ENCODE data around the gene PLEKHA4. TPM values are rescaled to one million over a fixed set of nuclear protein-coding genes. Genes with fewer than 3 reads are reported as not detected.

The PLEKHA4 gene
- total and polyA plus RNA-seq, 9 of the 15 experiments (the other 6 are each of a cell fraction or from before 2014, with no cell fraction given) = 0.07 to 30.8 (median 11.4) TPM

DNA sequence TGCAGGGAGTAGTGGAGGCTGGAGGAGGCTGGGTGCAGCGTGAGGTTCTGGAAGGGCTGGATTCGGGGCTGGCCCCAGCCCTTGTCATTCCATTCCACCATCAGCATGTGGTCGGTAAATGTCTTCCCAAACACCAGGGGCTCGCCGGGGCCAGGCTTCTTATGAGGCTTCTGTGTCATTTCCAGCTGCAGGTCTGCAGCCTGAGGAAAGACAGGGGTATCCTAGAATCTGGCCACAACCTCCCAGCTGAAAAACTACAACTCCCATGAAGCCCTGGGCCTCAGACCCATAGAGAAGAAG is 61.9 kb downstream of the PLEKHA4 start (continued):
- TF ChIP-seq CREB3L1 (IDR thresholded peaks at IDR 0.05; ENCODE audit: borderline replicate concordance, low read depth) (peak; percentile 80; the same call in 1 of the 2 replicates), E2F1 (CRISPR knock-in tag; IDR thresholded peaks at IDR 0.05) (no peak), PHTF2 (CRISPR knock-in tag; IDR thresholded peaks at IDR 0.05) (no peak)

- Histone ChIP-seq H3K27me3 (ENCODE audit: control insufficient read depth in 2 of 2, insufficient read depth in 2 of 2, low read length in 2 of 2) (no peaks in the 10 kb centered on the region), H3K36me3 (ENCODE audit: control insufficient read depth, insufficient read depth, low read length) (peaks cover 39% of the 10 kb centered on the region; the same call in 1 of the 3 replicates), H3K79me2 (ENCODE audit: control insufficient read depth, insufficient read depth, low read length) (peaks cover 45% of the 10 kb centered on the region), H2AFZ (ENCODE audit: low read depth, low read length) (no peak overlapping the region), H3K4me3 (no peak overlapping the region), H3K4me1 (replicated peaks in 1 of 2; ENCODE audit: control insufficient read depth in 2 of 2, insufficient read depth in 2 of 2, low read length in 2 of 2) (peaks cover 24 to 39% of the 10 kb centered on the region in 2 experiments), H3K4me2 (ENCODE audit: insufficient read depth, low read length) (no peak overlapping the region), H3K27ac (ENCODE audit: extremely low read depth, low read depth, low read length) (peak overlapping the region; percentile 26; the same call in 1 of the 3 replicates), H3K9me1 (ENCODE audit: control insufficient read depth, insufficient read depth, low read length) (peaks cover 3% of the 10 kb centered on the region), H4K20me1 (replicated peaks; ENCODE audit: control insufficient read depth, insufficient read depth, low read length) (0 out of 2 replicates have a peak, but pooled peaks cover 3% of the 10 kb centered on the region), H3K9me3 (replicated peaks; ENCODE audit: control insufficient read depth, insufficient read depth, low read depth, low read length) (no peaks in the 10 kb centered on the region), H3K9ac (ENCODE audit: insufficient read depth in 1 of 2, low read depth in 2 of 2, low read length in 2 of 2) (peak overlapping the region in 1 of 2 experiments; percentile 32; a peak in 2 of 4 replicates)
- no TSS peak for BruUV-seq (replicated peaks)
- ATAC-seq (no peak), DNase-seq (ENCODE audit: extremely low read depth in 1 of 4, low spot score in 3 of 4) (peak in 3 of 4 experiments; percentile 9 to 66 (median 59)), FAIRE-seq (no peak)
- TF ChIP-seq ZSCAN29 (IDR thresholded peaks at IDR 0.05) = no peak
- TF ChIP-seq GATA2 (CRISPR knock-in tag; IDR thresholded peaks at IDR 0.05) = no peak
- peak; percentile 93 for TF ChIP-seq ZBTB33 (CRISPR knock-in tag; IDR thresholded peaks at IDR 0.05)
- TF ChIP-seq POLR2G (IDR thresholded peaks at IDR 0.05; ENCODE audit: low read depth, low read length) = 0 out of 2 replicates have a peak, but pooled peaks have one; percentile 8
- no peak for TF ChIP-seq KAT2B (IDR thresholded peaks at IDR 0.05; ENCODE audit: low read depth, low read length)
- TF ChIP-seq, protein P1, sequence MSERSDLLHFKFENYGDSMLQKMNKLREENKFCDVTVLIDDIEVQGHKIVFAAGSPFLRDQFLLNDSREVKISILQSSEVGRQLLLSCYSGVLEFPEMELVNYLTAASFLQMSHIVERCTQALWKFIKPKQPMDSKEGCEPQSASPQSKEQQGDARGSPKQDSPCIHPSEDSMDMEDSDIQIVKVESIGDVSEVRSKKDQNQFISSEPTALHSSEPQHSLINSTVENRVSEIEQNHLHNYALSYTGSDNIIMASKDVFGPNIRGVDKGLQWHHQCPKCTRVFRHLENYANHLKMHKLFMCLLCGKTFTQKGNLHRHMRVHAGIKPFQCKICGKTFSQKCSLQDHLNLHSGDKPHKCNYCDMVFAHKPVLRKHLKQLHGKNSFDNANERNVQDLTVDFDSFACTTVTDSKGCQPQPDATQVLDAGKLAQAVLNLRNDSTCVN (CRISPR knock-in tag; IDR thresholded peaks at IDR 0.05) = no peak
- 0 out of 2 replicates have a peak, but pooled peaks have one; percentile 10 for TF ChIP-seq ZBTB7A (IDR thresholded peaks at IDR 0.05; ENCODE audit: borderline replicate concordance, control insufficient read depth, low read depth, low read length)
- intact Hi-C loops (cut with micrococcal nuclease) (no loop called here), in situ Hi-C loops (cut with MboI) (no loop called here)
- ChIA-PET CTCF (ENCODE audit: low intra/inter-chr PET ratio) (no interaction called here), POLR2A (interaction anchor here (0.6 to 1.0 kb wide), 4 partner anchors 10 to 31 kb away, joined by 3 to 5 read pairs (median 3); no protein-coding TSS in a partner anchor)
- WGBS (ENCODE audit: insufficient coverage, low coverage, missing lambda C conversion rate) = 78% methylated on average over 3 of the region's 15 CpGs
Measured at GRCh38 chr19:48805452-48805851, 63.0 kb downstream of the PLEKHA4 start.
